Karpas-422 (cell line): Measurements from ENCODE around the gene CEP112. TPM values are rescaled to one million over a fixed set of nuclear protein-coding genes. Genes with fewer than 3 reads are reported as not detected.

ENCODE experiments used
- DNase-seq: peaks from one replicate; pipeline ENCODE4 v3.0.0-alpha.2; 2015
- H2AFZ ChIP-seq: fragments of 200-600 bp; sonication (generic); 2 replicates; pipeline ENCODE4 v1.6.1; 2014; ENCODE audit warnings: antibody characterized with exemption, low read length, mixed read lengths
- H3K27ac ChIP-seq: fragments of 200-600 bp; sonication (generic); 2 replicates; pipeline ENCODE4 v1.5.1; 2014; ENCODE audit warnings: mild to moderate bottlenecking, low read length, moderate library complexity
- H3K27me3 ChIP-seq: fragments of 200-600 bp; sonication (generic); 2 replicates; pipeline ENCODE4 v1.6.1; 2014; ENCODE audit warnings: low read length, mixed read lengths
- H3K36me3 ChIP-seq: fragments of 200-600 bp; sonication (generic); 2 replicates; pipeline ENCODE4 v1.6.1; 2014; ENCODE audit warnings: low read length, mixed read lengths; ENCODE audit not compliant: insufficient read depth
- H3K4me1 ChIP-seq: fragments of 200-600 bp; sonication (generic); 2 replicates; pipeline ENCODE4 v1.6.1; 2014; ENCODE audit warnings: mild to moderate bottlenecking, low read length, mixed read lengths
- H3K4me2 ChIP-seq: fragments of 200-600 bp; sonication (generic); 2 replicates; pipeline ENCODE4 v1.6.1; 2014; ENCODE audit warnings: low read length, low read depth, mild to moderate bottlenecking; ENCODE audit not compliant: poor library complexity, severe bottlenecking
- H3K4me3 ChIP-seq: fragments of 200-600 bp; sonication (generic); 2 replicates; pipeline ENCODE4 v1.5.1; 2014; ENCODE audit warnings: mild to moderate bottlenecking, antibody characterized with exemption, low read length, mixed read lengths
- H3K79me2 ChIP-seq: fragments of 200-600 bp; sonication (generic); 2 replicates; pipeline ENCODE4 v1.6.1; 2014; ENCODE audit warnings: mild to moderate bottlenecking, low read length, mixed read lengths
- H3K9ac ChIP-seq: fragments of 200-600 bp; sonication (generic); 2 replicates; pipeline ENCODE4 v1.6.0; 2014; ENCODE audit warnings: low read length
- H3K9me2 ChIP-seq: fragments of 200-600 bp; sonication (generic), shearing (Covaris generic); replicated peaks from 2 replicates; pipeline ENCODE4 v1.6.0; 2014; ENCODE audit warnings: mild to moderate bottlenecking, low read length, moderate library complexity; ENCODE audit not compliant: insufficient read depth
- H3K9me3 ChIP-seq: fragments of 300-700, 200-600 bp; sonication (generic); 2 replicates; pipeline ENCODE4 v1.6.1; 2014; ENCODE audit warnings: low read length, mixed read lengths
- H4K20me1 ChIP-seq: fragments of 200-600 bp; sonication (generic); 2 replicates; pipeline ENCODE4 v1.6.1; 2014; ENCODE audit warnings: mild to moderate bottlenecking, antibody characterized with exemption, low read length, low read depth; ENCODE audit not compliant: insufficient read depth
- total RNA-seq: library from RNA; depleted of rRNA; stranded (reverse); fragments of >200 nt; shearing (Covaris generic); gene quantifications from 2 replicates; pipeline ENCODE4 v1.2.3, GENCODE V29; 2014; ENCODE audit warnings: low replicate concordance

Gene CEP112
- total RNA-seq, 1 experiment from 2014 or later, result not detected

- Histone ChIP-seq H4K20me1 (no peaks in the 10 kb centered on the region), H3K9me2 (no peaks in the 10 kb centered on the region), H2AFZ (no peak overlapping the region), H3K4me3 (no peak overlapping the region), H3K4me1 (no peaks in the 10 kb centered on the region), H3K79me2 (no peaks in the 10 kb centered on the region), H3K27ac (no peak overlapping the region), H3K9me3 (no peaks in the 10 kb centered on the region), H3K9ac (no peak overlapping the region), H3K27me3 (no peaks in the 10 kb centered on the region), H3K36me3 (no peaks in the 10 kb centered on the region), H3K4me2 (no peak overlapping the region)
- DNase-seq, result no peak
Observed at GRCh38 chr17:65776890-65777289, 415.0 kb downstream of the CEP112 start.

- Histone ChIP-seq H4K20me1 (no peaks in the 10 kb centered on the region), H3K79me2 (no peaks in the 10 kb centered on the region), H3K27me3 (no peaks in the 10 kb centered on the region), H3K27ac (no peak overlapping the region), H2AFZ (no peak overlapping the region), H3K4me1 (no peaks in the 10 kb centered on the region), H3K9me2 (no peaks in the 10 kb centered on the region), H3K4me3 (no peak overlapping the region), H3K4me2 (no peak overlapping the region), H3K9me3 (no peaks in the 10 kb centered on the region), H3K9ac (no peak overlapping the region), H3K36me3 (no peaks in the 10 kb centered on the region)
- no peak for DNase-seq
Observed at GRCh38 chr17:65774787-65775186, 417.1 kb downstream of the CEP112 start.

- H3K4me3 ChIP-seq, result no peak overlapping the region
- no peak overlapping the region for H3K9ac ChIP-seq
- no peaks in the 10 kb centered on the region for H3K9me2 ChIP-seq
- no peaks in the 10 kb centered on the region for H3K27me3 ChIP-seq
- no peak overlapping the region for H2AFZ ChIP-seq
- no peaks in the 10 kb centered on the region for H3K9me3 ChIP-seq
- H3K4me2 ChIP-seq, result no peak overlapping the region
- H3K79me2 ChIP-seq, result no peaks in the 10 kb centered on the region
- no peak for DNase-seq
- H3K36me3 ChIP-seq, result no peaks in the 10 kb centered on the region
- no peaks in the 10 kb centered on the region for H4K20me1 ChIP-seq
- no peak overlapping the region for H3K27ac ChIP-seq
- H3K4me1 ChIP-seq, result no peaks in the 10 kb centered on the region
Observed at GRCh38 chr17:65772989-65773388, 418.9 kb downstream of the CEP112 start.

- H3K4me1 ChIP-seq, result no peaks in the 10 kb centered on the region
- H3K9me3 ChIP-seq, result no peaks in the 10 kb centered on the region
- no peak overlapping the region for H3K4me2 ChIP-seq
- no peaks in the 10 kb centered on the region for H3K9me2 ChIP-seq
- H3K4me3 ChIP-seq, result no peak overlapping the region
- no peaks in the 10 kb centered on the region for H3K79me2 ChIP-seq
- DNase-seq, result peak; percentile 11
- H2AFZ ChIP-seq, result no peak overlapping the region
- no peaks in the 10 kb centered on the region for H4K20me1 ChIP-seq
- H3K9ac ChIP-seq, result no peak overlapping the region
- no peaks in the 10 kb centered on the region for H3K27me3 ChIP-seq
- no peak overlapping the region for H3K27ac ChIP-seq
- no peaks in the 10 kb centered on the region for H3K36me3 ChIP-seq
Observed at GRCh38 chr17:65771704-65772103, 420.2 kb downstream of the CEP112 start.

- Histone ChIP-seq H3K27me3 (no peaks in the 10 kb centered on the region), H3K79me2 (no peaks in the 10 kb centered on the region), H3K4me3 (no peak overlapping the region), H3K9me2 (no peaks in the 10 kb centered on the region), H3K27ac (no peak overlapping the region), H3K4me2 (no peak overlapping the region), H3K9me3 (no peaks in the 10 kb centered on the region), H4K20me1 (no peaks in the 10 kb centered on the region), H2AFZ (no peak overlapping the region), H3K36me3 (no peaks in the 10 kb centered on the region), H3K9ac (no peak overlapping the region), H3K4me1 (no peaks in the 10 kb centered on the region)
- no peak for DNase-seq
Observed at GRCh38 chr17:65763786-65764185, 428.1 kb downstream of the CEP112 start.

GRCh38 chr17:65762973-65763372, 429.0 kb downstream of the CEP112 start:
- Histone ChIP-seq H3K27me3 (no peaks in the 10 kb centered on the region), H3K9me3 (no peaks in the 10 kb centered on the region), H3K4me3 (no peak overlapping the region), H3K36me3 (no peaks in the 10 kb centered on the region), H3K9me2 (no peaks in the 10 kb centered on the region), H3K27ac (no peak overlapping the region), H2AFZ (no peak overlapping the region), H3K4me2 (no peak overlapping the region), H3K4me1 (no peaks in the 10 kb centered on the region), H3K79me2 (no peaks in the 10 kb centered on the region), H3K9ac (no peak overlapping the region), H4K20me1 (no peaks in the 10 kb centered on the region)
- no peak for DNase-seq

GRCh38 chr17:65759532-65759931, 432.4 kb downstream of the CEP112 start:
- H3K9me3 ChIP-seq, result no peaks in the 10 kb centered on the region
- DNase-seq, result no peak
- no peaks in the 10 kb centered on the region for H3K79me2 ChIP-seq
- H3K9ac ChIP-seq, result no peak overlapping the region
- no peaks in the 10 kb centered on the region for H4K20me1 ChIP-seq
- no peaks in the 10 kb centered on the region for H3K9me2 ChIP-seq
- H2AFZ ChIP-seq, result no peak overlapping the region
- no peaks in the 10 kb centered on the region for H3K27me3 ChIP-seq
- no peaks in the 10 kb centered on the region for H3K36me3 ChIP-seq
- no peak overlapping the region for H3K4me2 ChIP-seq
- no peak overlapping the region for H3K4me3 ChIP-seq
- H3K4me1 ChIP-seq, result no peaks in the 10 kb centered on the region
- H3K27ac ChIP-seq, result no peak overlapping the region

GRCh38 chr17:65756760-65757159, 435.2 kb downstream of the CEP112 start:
- Histone ChIP-seq H3K79me2 (no peaks in the 10 kb centered on the region), H3K4me3 (no peak overlapping the region), H3K27me3 (no peaks in the 10 kb centered on the region), H3K9ac (no peak overlapping the region), H2AFZ (no peak overlapping the region), H3K36me3 (no peaks in the 10 kb centered on the region), H3K9me2 (no peaks in the 10 kb centered on the region), H4K20me1 (no peaks in the 10 kb centered on the region), H3K27ac (no peak overlapping the region), H3K4me2 (no peak overlapping the region), H3K4me1 (no peaks in the 10 kb centered on the region), H3K9me3 (no peaks in the 10 kb centered on the region)
- DNase-seq, result no peak

GRCh38 chr17:65755799-65756198, 436.1 kb downstream of the CEP112 start:
- Histone ChIP-seq H3K9ac (no peak overlapping the region), H3K4me2 (no peak overlapping the region), H3K9me2 (no peaks in the 10 kb centered on the region), H3K9me3 (no peaks in the 10 kb centered on the region), H3K27ac (no peak overlapping the region), H2AFZ (no peak overlapping the region), H3K36me3 (no peaks in the 10 kb centered on the region), H4K20me1 (no peaks in the 10 kb centered on the region), H3K27me3 (no peaks in the 10 kb centered on the region), H3K79me2 (no peaks in the 10 kb centered on the region), H3K4me3 (no peak overlapping the region), H3K4me1 (no peaks in the 10 kb centered on the region)
- no peak for DNase-seq
